Fibroblast of lung (primary cell): ENCODE data around the gene PCDH15. TPM values are rescaled to one million over a fixed set of nuclear protein-coding genes. Genes with fewer than 3 reads are reported as not detected.

ENCODE experiments used
- DNase-seq, 2 donors: peaks; one replicate each; pipeline versions ENCODE4 v3.0.0 to v3.0.0-alpha.2; 2010; ENCODE audit warnings: low read depth in 2 of 2
- H2AFZ ChIP-seq: 2 replicates; pipeline ENCODE4 v1.5.1; 2012; ENCODE audit warnings: low read length, control low read depth, inconsistent platforms
- H3K27ac ChIP-seq: 2 replicates; pipeline ENCODE4 v1.5.1; 2011; ENCODE audit warnings: low read length, control low read depth; ENCODE audit not compliant: insufficient read depth
- H3K27me3 ChIP-seq: 2 replicates; pipeline ENCODE4 v1.5.1; 2011; ENCODE audit warnings: mild to moderate bottlenecking, low read length; ENCODE audit not compliant: control insufficient read depth, insufficient read depth
- H3K36me3 ChIP-seq: 2 replicates; pipeline ENCODE4 v1.5.1; 2011; ENCODE audit warnings: low read length; ENCODE audit not compliant: control insufficient read depth, insufficient read depth
- H3K4me1 ChIP-seq: 2 replicates; pipeline ENCODE4 v1.5.1; 2011; ENCODE audit warnings: low read length; ENCODE audit not compliant: control insufficient read depth, insufficient read depth; ENCODE audit errors: extremely low read depth
- H3K4me2 ChIP-seq: 2 replicates; pipeline ENCODE4 v1.5.1; 2011; ENCODE audit warnings: low read length, control low read depth; ENCODE audit not compliant: insufficient read depth; ENCODE audit errors: extremely low read depth
- H3K4me3 ChIP-seq, 4 experiments: fragments of 200-600 bp in 1 of 4; sonication (generic) in 1 of 4; replicated peaks in 1 of 4; 2 replicates each; pipeline ENCODE4 v1.5.1; 2011 to 2016; ENCODE audit warnings: low read length in 4 of 4, low read depth in 3 of 4, mild to moderate bottlenecking in 3 of 4, control low read depth in 2 of 4, inconsistent platforms in 1 of 4, mixed read lengths in 1 of 4; ENCODE audit not compliant: insufficient read depth in 1 of 4; ENCODE audit errors: control extremely low read depth in 1 of 4
- H3K79me2 ChIP-seq: 2 replicates; pipeline ENCODE4 v1.5.1; 2012; ENCODE audit warnings: mild to moderate bottlenecking, low read length, inconsistent platforms; ENCODE audit not compliant: control insufficient read depth, insufficient read depth
- H3K9ac ChIP-seq: 2 replicates; pipeline ENCODE4 v1.5.1; 2011; ENCODE audit warnings: mild to moderate bottlenecking, low read length, control low read depth; ENCODE audit not compliant: insufficient read depth
- H3K9me3 ChIP-seq: 2 replicates; pipeline ENCODE4 v1.5.1; 2012; ENCODE audit warnings: low read depth, low read length; ENCODE audit not compliant: control insufficient read depth, insufficient read depth
- H4K20me1 ChIP-seq: 2 replicates; pipeline ENCODE4 v1.5.1; 2011; ENCODE audit warnings: low read length; ENCODE audit not compliant: control insufficient read depth, insufficient read depth; ENCODE audit errors: extremely low read depth
- CTCF ChIP-seq, 2 donors: IDR thresholded peaks in 1 of 2; conservative IDR thresholded peaks in 1 of 2; 1 replicate in 1 of 2; 2 replicates in 1 of 2; pipeline ENCODE4 v1.5.1; 2011 to 2012; ENCODE audit warnings: low read length in 2 of 2, control low read depth in 1 of 2, inconsistent platforms in 1 of 2, low read depth in 1 of 2, mild to moderate bottlenecking in 1 of 2
- EZH2 ChIP-seq: IDR thresholded peaks from 2 replicates; pipeline ENCODE4 v1.5.1; 2012; ENCODE audit warnings: low read length, control low read depth, mild to moderate bottlenecking; ENCODE audit errors: missing control alignments
- polyA plus RNA-seq, 2 donors: library from polyadenylated mRNA; depleted of rRNA in 1 of 2; stranded (reverse) in 1 of 2; unstranded in 1 of 2; fragments of >200 nt; gene quantifications; 2 replicates each; pipeline ENCODE4 v1.2.1, GENCODE V29; 2011 to 2012; ENCODE audit warnings: missing spikeins in 1 of 2
- total RNA-seq: library from RNA; depleted of rRNA; stranded (reverse); fragments of >200 nt; gene quantifications from 2 replicates; pipeline ENCODE4 v1.2.1, GENCODE V29; 2014

The PCDH15 gene
- total and polyA plus RNA-seq, 2 donors (not counting 1 experiment from before 2014, with no cell fraction given): under 0.01 TPM; not detected in 1

- Histone ChIP-seq H3K79me2 (no peaks in the 10 kb centered on the region), H3K4me3 (no peak overlapping the region), H3K9me3 (no peaks in the 10 kb centered on the region), H3K27me3 (no peaks in the 10 kb centered on the region), H2AFZ (no peak overlapping the region), H3K27ac (no peak overlapping the region), H4K20me1 (no peaks in the 10 kb centered on the region), H3K4me2 (no peak overlapping the region), H3K36me3 (no peaks in the 10 kb centered on the region), H3K4me1 (no peaks in the 10 kb centered on the region), H3K9ac (no peak overlapping the region)
- no peak for DNase-seq
- TF ChIP-seq CTCF (conservative IDR thresholded peaks at IDR 0.05 in 1 of 2, IDR thresholded peaks at IDR 0.05 in 1 of 2; ENCODE audit: low read depth in 1 of 2, low read length in 2 of 2): no peak
- no peak for TF ChIP-seq EZH2
Measured at GRCh38 chr10:54108961-54109360, 692.1 kb downstream of the PCDH15 start.

GRCh38 chr10:54096892-54097291 lies 704.1 kb downstream of the PCDH15 start:
- Histone ChIP-seq H3K27ac (no peak overlapping the region), H3K4me3 (no peak overlapping the region), H3K27me3 (no peaks in the 10 kb centered on the region), H3K36me3 (no peaks in the 10 kb centered on the region), H3K4me2 (no peak overlapping the region), H3K79me2 (no peaks in the 10 kb centered on the region), H3K9ac (no peak overlapping the region), H3K4me1 (no peaks in the 10 kb centered on the region), H4K20me1 (no peaks in the 10 kb centered on the region), H2AFZ (no peak overlapping the region), H3K9me3 (no peaks in the 10 kb centered on the region)
- DNase-seq: no peak
- no peak for TF ChIP-seq EZH2
- no peak for TF ChIP-seq CTCF (conservative IDR thresholded peaks at IDR 0.05 in 1 of 2, IDR thresholded peaks at IDR 0.05 in 1 of 2; ENCODE audit: low read depth in 1 of 2, low read length in 2 of 2)

GRCh38 chr10:54094321-54094720 lies 706.7 kb downstream of the PCDH15 start:
- Histone ChIP-seq H3K9ac (no peak overlapping the region), H4K20me1 (no peaks in the 10 kb centered on the region), H3K36me3 (no peaks in the 10 kb centered on the region), H3K4me1 (no peaks in the 10 kb centered on the region), H3K4me2 (no peak overlapping the region), H2AFZ (no peak overlapping the region), H3K4me3 (no peak overlapping the region), H3K79me2 (no peaks in the 10 kb centered on the region), H3K27ac (no peak overlapping the region), H3K27me3 (no peaks in the 10 kb centered on the region), H3K9me3 (no peaks in the 10 kb centered on the region)
- TF ChIP-seq CTCF (conservative IDR thresholded peaks at IDR 0.05 in 1 of 2, IDR thresholded peaks at IDR 0.05 in 1 of 2; ENCODE audit: low read depth in 1 of 2, low read length in 2 of 2) (no peak), EZH2 (no peak)
- no peak for DNase-seq
